ENCODE results near the gene LPCAT1. TPM values are rescaled to one million over a fixed set of nuclear protein-coding genes. Genes with fewer than 3 reads are reported as not detected.

Gene LPCAT1
- total RNA-seq, 4 donors from 2014 or later, result 10.4 to 13.2 (median 12.3) TPM

GRCh38 chr5:1525624-1526189, 1.9 kb upstream of the LPCAT1 start:
- TF ChIP-seq POLR2A (IDR thresholded peaks at IDR 0.05), result no peak
- TF ChIP-seq CTCF (IDR thresholded peaks at IDR 0.05), result no peak
- WGBS, 2 donors, result 94 to 97% methylated on average over 8 of the region's 8 CpGs
- DNase-seq (ENCODE audit: low spot score in 2 of 2), result no peak
- no peak overlapping the region for H3K4me3 ChIP-seq (ENCODE audit: low read depth, poor library complexity, severe bottlenecking)
- intact Hi-C loops (cut with DNase I; ENCODE audit: low total_unique reads), result no loop called here

- peak in 1 of 2 donors; percentile 83 for DNase-seq (ENCODE audit: low spot score in 2 of 2)
- TF ChIP-seq POLR2A (IDR thresholded peaks at IDR 0.05) (no peak), CTCF (IDR thresholded peaks at IDR 0.05) (no peak)
- intact Hi-C loops (cut with DNase I; ENCODE audit: low total_unique reads), result no loop called here
- WGBS, 2 donors, result 91% methylated on average over 18 to 20 of the region's 20 CpGs
- no peak overlapping the region for H3K4me3 ChIP-seq (ENCODE audit: low read depth, poor library complexity, severe bottlenecking)
Measured at GRCh38 chr5:1524799-1525623, 1.3 kb upstream of the LPCAT1 start.

DNA sequence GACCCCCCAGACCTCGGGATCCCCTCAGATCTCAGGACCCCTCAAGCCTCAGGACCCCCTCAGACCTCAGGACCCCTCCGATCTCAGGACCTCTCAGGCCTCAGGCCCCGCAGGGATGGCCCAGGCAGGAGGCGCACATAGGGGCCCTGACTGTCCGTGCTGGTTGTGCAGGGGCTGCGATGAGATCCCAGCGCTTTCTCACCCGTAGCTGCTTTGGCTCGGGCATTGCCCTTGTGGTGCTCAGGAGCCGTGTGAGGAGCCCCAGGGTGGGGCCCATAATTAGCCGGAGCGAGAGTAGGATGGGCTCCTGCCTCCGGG, 680 bp upstream of the LPCAT1 start:
- TF ChIP-seq POLR2A (IDR thresholded peaks at IDR 0.05) (no peak), CTCF (IDR thresholded peaks at IDR 0.05) (no peak)
- no peak overlapping the region for H3K4me3 ChIP-seq (ENCODE audit: low read depth, poor library complexity, severe bottlenecking)
- intact Hi-C loops (cut with DNase I; ENCODE audit: low total_unique reads), result no loop called here
- 60 to 72% methylated on average over 13 of the region's 13 CpGs for WGBS, 2 donors
- DNase-seq (ENCODE audit: low spot score in 2 of 2), result peak in 1 of 2 donors; percentile 87

DNA sequence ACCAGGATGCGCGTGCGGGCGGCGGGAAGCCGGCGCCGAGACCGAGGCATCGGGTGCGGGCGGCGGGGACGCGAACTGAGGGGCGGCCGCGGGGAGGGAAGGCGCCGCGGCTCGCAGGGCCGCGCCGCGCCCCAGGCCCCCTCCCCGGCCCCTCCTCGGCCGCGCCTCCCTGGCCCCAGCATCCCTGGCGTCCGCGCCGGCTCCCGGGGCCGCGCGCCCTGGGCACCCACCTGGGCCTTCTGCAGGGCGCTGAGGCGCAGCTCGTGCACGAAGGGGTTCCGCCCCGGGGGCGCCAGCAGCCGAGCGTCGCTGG, 324 bp downstream of the LPCAT1 start:
- DNase-seq (ENCODE audit: low spot score in 2 of 2), result no peak
- WGBS, 2 donors, result 0 to 1% methylated on average over 25 to 45 of the region's 48 CpGs
- intact Hi-C loops (cut with DNase I; ENCODE audit: low total_unique reads), result no loop called here
- TF ChIP-seq POLR2A (IDR thresholded peaks at IDR 0.05), result no peak
- no peak for TF ChIP-seq CTCF (IDR thresholded peaks at IDR 0.05)
- peak overlapping the region; percentile 71 for H3K4me3 ChIP-seq (ENCODE audit: low read depth, poor library complexity, severe bottlenecking)

DNA sequence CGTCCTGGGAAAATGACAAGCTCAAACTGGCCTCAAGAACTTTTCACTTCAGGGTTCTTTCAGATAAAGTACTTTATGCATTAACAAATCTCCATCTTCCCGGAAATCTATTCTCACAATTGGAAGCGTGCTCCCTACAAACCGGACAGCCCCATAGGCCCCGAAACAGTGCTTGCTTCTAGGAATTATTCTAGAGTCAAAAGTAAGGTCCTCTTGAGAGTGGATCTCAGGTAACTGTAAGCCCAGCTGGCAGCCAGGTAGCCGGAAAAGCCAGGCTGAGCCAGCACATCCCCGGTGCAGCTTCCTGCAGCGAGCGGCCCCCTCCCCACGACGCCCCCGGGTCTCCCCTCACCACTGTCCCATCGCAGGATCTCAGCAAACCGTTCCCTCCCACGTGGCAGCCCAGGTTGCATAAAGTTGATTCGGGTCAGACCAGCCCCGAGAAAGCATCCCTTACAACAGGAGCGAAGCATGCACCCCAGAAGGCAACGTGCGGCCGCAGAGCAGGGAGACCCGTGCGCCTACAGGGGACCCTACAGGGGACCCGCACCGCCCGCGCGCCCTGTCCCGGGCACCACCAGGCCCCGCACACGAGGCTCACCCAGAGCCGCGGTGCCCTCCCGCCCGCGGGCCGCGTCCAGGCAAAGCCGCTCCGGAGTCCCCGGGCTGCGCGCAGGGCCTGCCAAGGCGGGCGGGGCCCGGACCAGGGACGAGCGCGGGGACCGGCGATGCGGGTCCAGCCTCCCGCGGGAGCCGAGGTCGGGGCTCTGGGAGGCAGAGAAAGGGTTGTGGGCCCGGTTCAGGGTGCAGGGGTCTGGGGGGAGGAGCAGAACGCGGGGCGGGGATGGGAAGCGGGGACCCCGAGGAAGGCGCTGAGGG, 920 bp downstream of the LPCAT1 start:
- peak overlapping the region; percentile 71 for H3K4me3 ChIP-seq (ENCODE audit: low read depth, poor library complexity, severe bottlenecking)
- peak in 1 of 2 donors; percentile 84 for DNase-seq (ENCODE audit: low spot score in 2 of 2)
- intact Hi-C loops (cut with DNase I; ENCODE audit: low total_unique reads), result no loop called here
- WGBS, 2 donors, result 6 to 14% methylated on average over 16 to 44 of the region's 63 CpGs
- no peak for TF ChIP-seq POLR2A (IDR thresholded peaks at IDR 0.05)
- TF ChIP-seq CTCF (IDR thresholded peaks at IDR 0.05), result no peak

Data from lower leg skin (tissue), 4 donors.